ENCODE data around the gene HSD17B4.
"Not testable (repeated sequence)": the region's sequence is repeated elsewhere in the genome, so short reads cannot be mapped to it uniquely, and the experiment has no call there.

HSD17B4 gene

GRCh38 chr5:119478781-119479180, 26.5 kb downstream of the HSD17B4 start:
- TF ChIP-seq POU2F2 (IDR thresholded peaks at IDR 0.05; ENCODE audit: low read depth, low read length) (no peak), POLR2A (IDR thresholded peaks at IDR 0.05; ENCODE audit: low read depth, low read length) (no peak), TAF1 (IDR thresholded peaks at IDR 0.05; ENCODE audit: low read depth, low read length) (no peak), PAX5 (IDR thresholded peaks at IDR 0.05; ENCODE audit: insufficient read depth, low read length, severe bottlenecking) (no peak), POLR2AphosphoS5 (IDR thresholded peaks at IDR 0.05; ENCODE audit: low read depth, low read length) (no peak), SPI1 (IDR thresholded peaks at IDR 0.05; ENCODE audit: low read depth, low read length) (no peak)
- DNase-seq (ENCODE audit: insufficient read length, low spot score), result no peak
- no peak for FAIRE-seq

- DNase-seq (ENCODE audit: insufficient read length, low spot score); FAIRE-seq: not testable (repeated sequence)
These were observed 28.3 kb downstream of the HSD17B4 start for GRCh38 chr5:119480629-119481028.

- DNase-seq (ENCODE audit: insufficient read length, low spot score) (no peak), FAIRE-seq (no peak)
- TF ChIP-seq POLR2AphosphoS5 (IDR thresholded peaks at IDR 0.05; ENCODE audit: low read depth, low read length), result no peak
- TF ChIP-seq POLR2A (IDR thresholded peaks at IDR 0.05; ENCODE audit: low read depth, low read length), result no peak
- no peak for TF ChIP-seq SPI1 (IDR thresholded peaks at IDR 0.05; ENCODE audit: low read depth, low read length)
- TF ChIP-seq PAX5 (IDR thresholded peaks at IDR 0.05; ENCODE audit: insufficient read depth, low read length, severe bottlenecking), result no peak
- no peak for TF ChIP-seq TAF1 (IDR thresholded peaks at IDR 0.05; ENCODE audit: low read depth, low read length)
- TF ChIP-seq POU2F2 (IDR thresholded peaks at IDR 0.05; ENCODE audit: low read depth, low read length), result no peak
These were observed 30.9 kb downstream of the HSD17B4 start for GRCh38 chr5:119483155-119483554.

- TF ChIP-seq POLR2AphosphoS5 (IDR thresholded peaks at IDR 0.05; ENCODE audit: low read depth, low read length) (no peak), SPI1 (IDR thresholded peaks at IDR 0.05; ENCODE audit: low read depth, low read length) (no peak), TAF1 (IDR thresholded peaks at IDR 0.05; ENCODE audit: low read depth, low read length) (no peak), PAX5 (IDR thresholded peaks at IDR 0.05; ENCODE audit: insufficient read depth, low read length, severe bottlenecking) (no peak), POLR2A (IDR thresholded peaks at IDR 0.05; ENCODE audit: low read depth, low read length) (no peak), POU2F2 (IDR thresholded peaks at IDR 0.05; ENCODE audit: low read depth, low read length) (no peak)
- FAIRE-seq (no peak), DNase-seq (ENCODE audit: insufficient read length, low spot score) (no peak)
These were observed 32.6 kb downstream of the HSD17B4 start for GRCh38 chr5:119484884-119485283.

GRCh38 chr5:119501671-119502179, 49.4 kb downstream of the HSD17B4 start:
- DNase-seq (ENCODE audit: insufficient read length, low spot score), result no peak
- FAIRE-seq, result no peak
- TF ChIP-seq POU2F2 (IDR thresholded peaks at IDR 0.05; ENCODE audit: low read depth, low read length), result no peak
- TF ChIP-seq PAX5 (IDR thresholded peaks at IDR 0.05; ENCODE audit: insufficient read depth, low read length, severe bottlenecking), result no peak
- TF ChIP-seq POLR2AphosphoS5 (IDR thresholded peaks at IDR 0.05; ENCODE audit: low read depth, low read length), result no peak

GRCh38 chr5:119503939-119504338, 51.6 kb downstream of the HSD17B4 start:
- not testable (repeated sequence) for DNase-seq (ENCODE audit: insufficient read length, low spot score); FAIRE-seq

- no peak for FAIRE-seq
- TF ChIP-seq POLR2AphosphoS5 (IDR thresholded peaks at IDR 0.05; ENCODE audit: low read depth, low read length), result no peak
- no peak for TF ChIP-seq POU2F2 (IDR thresholded peaks at IDR 0.05; ENCODE audit: low read depth, low read length)
- TF ChIP-seq SPI1 (IDR thresholded peaks at IDR 0.05; ENCODE audit: low read depth, low read length), result no peak
- no peak for TF ChIP-seq POLR2A (IDR thresholded peaks at IDR 0.05; ENCODE audit: low read depth, low read length)
- TF ChIP-seq PAX5 (IDR thresholded peaks at IDR 0.05; ENCODE audit: insufficient read depth, low read length, severe bottlenecking), result no peak
- no peak for TF ChIP-seq TAF1 (IDR thresholded peaks at IDR 0.05; ENCODE audit: low read depth, low read length)
- no peak for DNase-seq (ENCODE audit: insufficient read length, low spot score)
These were observed 60.0 kb downstream of the HSD17B4 start for GRCh38 chr5:119512277-119512676.

GRCh38 chr5:119515192-119515591, 62.9 kb downstream of the HSD17B4 start:
- FAIRE-seq (no peak), DNase-seq (ENCODE audit: insufficient read length, low spot score) (no peak)
- TF ChIP-seq SPI1 (IDR thresholded peaks at IDR 0.05; ENCODE audit: low read depth, low read length) (no peak), PAX5 (IDR thresholded peaks at IDR 0.05; ENCODE audit: insufficient read depth, low read length, severe bottlenecking) (no peak), POU2F2 (IDR thresholded peaks at IDR 0.05; ENCODE audit: low read depth, low read length) (no peak), POLR2A (IDR thresholded peaks at IDR 0.05; ENCODE audit: low read depth, low read length) (no peak), POLR2AphosphoS5 (IDR thresholded peaks at IDR 0.05; ENCODE audit: low read depth, low read length) (no peak), TAF1 (IDR thresholded peaks at IDR 0.05; ENCODE audit: low read depth, low read length) (no peak)

- not testable (repeated sequence) for FAIRE-seq; DNase-seq (ENCODE audit: insufficient read length, low spot score)
These were observed 64.8 kb downstream of the HSD17B4 start for GRCh38 chr5:119517115-119517514.

- DNase-seq (ENCODE audit: insufficient read length, low spot score), result no peak
- TF ChIP-seq TAF1 (IDR thresholded peaks at IDR 0.05; ENCODE audit: low read depth, low read length), result no peak
- no peak for TF ChIP-seq POLR2A (IDR thresholded peaks at IDR 0.05; ENCODE audit: low read depth, low read length)
- TF ChIP-seq POLR2AphosphoS5 (IDR thresholded peaks at IDR 0.05; ENCODE audit: low read depth, low read length), result no peak
- TF ChIP-seq PAX5 (IDR thresholded peaks at IDR 0.05; ENCODE audit: insufficient read depth, low read length, severe bottlenecking), result no peak
- TF ChIP-seq POU2F2 (IDR thresholded peaks at IDR 0.05; ENCODE audit: low read depth, low read length), result no peak
- TF ChIP-seq SPI1 (IDR thresholded peaks at IDR 0.05; ENCODE audit: low read depth, low read length), result no peak
- FAIRE-seq, result no peak
These were observed 68.9 kb downstream of the HSD17B4 start for GRCh38 chr5:119521232-119521631.

GRCh38 chr5:119522841-119523240, 70.5 kb downstream of the HSD17B4 start:
- TF ChIP-seq SPI1 (IDR thresholded peaks at IDR 0.05; ENCODE audit: low read depth, low read length), result no peak
- TF ChIP-seq PAX5 (IDR thresholded peaks at IDR 0.05; ENCODE audit: insufficient read depth, low read length, severe bottlenecking), result no peak
- no peak for TF ChIP-seq POLR2A (IDR thresholded peaks at IDR 0.05; ENCODE audit: low read depth, low read length)
- TF ChIP-seq POU2F2 (IDR thresholded peaks at IDR 0.05; ENCODE audit: low read depth, low read length), result no peak
- TF ChIP-seq TAF1 (IDR thresholded peaks at IDR 0.05; ENCODE audit: low read depth, low read length), result no peak
- no peak for TF ChIP-seq POLR2AphosphoS5 (IDR thresholded peaks at IDR 0.05; ENCODE audit: low read depth, low read length)
- DNase-seq (ENCODE audit: insufficient read length, low spot score), result no peak
- FAIRE-seq, result no peak
